ENCODE results near the gene DNAJA2. TPM values are rescaled to one million over a fixed set of nuclear protein-coding genes. Genes with fewer than 3 reads are reported as not detected.

DNAJA2 gene
- total RNA-seq, 1 experiment from 2014 or later: 101 TPM

DNA sequence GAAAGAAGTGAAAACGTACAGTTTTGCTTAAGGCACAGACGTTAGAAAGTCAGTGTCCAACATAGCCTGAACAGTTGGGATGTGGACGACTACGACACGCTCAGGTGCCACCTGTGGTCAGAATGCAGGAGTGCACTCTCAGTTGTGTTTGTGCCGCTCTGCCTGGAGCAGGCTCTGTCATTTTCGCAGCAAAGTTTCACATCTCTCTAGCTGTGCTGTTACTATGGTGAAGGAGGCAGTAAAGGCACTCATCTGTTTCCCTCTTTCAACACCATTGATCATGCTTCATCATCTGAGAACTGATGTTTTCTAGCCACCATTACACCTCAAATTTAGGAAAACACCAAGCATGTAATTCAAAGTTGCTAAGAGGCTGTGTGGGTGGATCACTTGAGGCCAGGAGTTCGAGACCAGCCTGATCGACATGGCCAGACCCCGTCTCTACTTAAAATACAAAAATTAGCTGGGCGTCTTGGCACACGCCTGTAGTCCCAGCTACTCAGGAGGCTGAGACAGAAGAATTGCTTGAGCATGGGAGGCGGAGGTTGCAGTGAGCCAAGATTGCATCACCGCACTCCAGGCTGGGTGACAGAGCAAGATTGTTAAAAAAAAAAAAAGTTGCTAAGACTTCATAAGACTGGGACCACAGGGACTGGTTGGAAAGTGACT, 44.9 kb upstream of the DNAJA2 start (continued):
- TF ChIP-seq, protein P1, sequence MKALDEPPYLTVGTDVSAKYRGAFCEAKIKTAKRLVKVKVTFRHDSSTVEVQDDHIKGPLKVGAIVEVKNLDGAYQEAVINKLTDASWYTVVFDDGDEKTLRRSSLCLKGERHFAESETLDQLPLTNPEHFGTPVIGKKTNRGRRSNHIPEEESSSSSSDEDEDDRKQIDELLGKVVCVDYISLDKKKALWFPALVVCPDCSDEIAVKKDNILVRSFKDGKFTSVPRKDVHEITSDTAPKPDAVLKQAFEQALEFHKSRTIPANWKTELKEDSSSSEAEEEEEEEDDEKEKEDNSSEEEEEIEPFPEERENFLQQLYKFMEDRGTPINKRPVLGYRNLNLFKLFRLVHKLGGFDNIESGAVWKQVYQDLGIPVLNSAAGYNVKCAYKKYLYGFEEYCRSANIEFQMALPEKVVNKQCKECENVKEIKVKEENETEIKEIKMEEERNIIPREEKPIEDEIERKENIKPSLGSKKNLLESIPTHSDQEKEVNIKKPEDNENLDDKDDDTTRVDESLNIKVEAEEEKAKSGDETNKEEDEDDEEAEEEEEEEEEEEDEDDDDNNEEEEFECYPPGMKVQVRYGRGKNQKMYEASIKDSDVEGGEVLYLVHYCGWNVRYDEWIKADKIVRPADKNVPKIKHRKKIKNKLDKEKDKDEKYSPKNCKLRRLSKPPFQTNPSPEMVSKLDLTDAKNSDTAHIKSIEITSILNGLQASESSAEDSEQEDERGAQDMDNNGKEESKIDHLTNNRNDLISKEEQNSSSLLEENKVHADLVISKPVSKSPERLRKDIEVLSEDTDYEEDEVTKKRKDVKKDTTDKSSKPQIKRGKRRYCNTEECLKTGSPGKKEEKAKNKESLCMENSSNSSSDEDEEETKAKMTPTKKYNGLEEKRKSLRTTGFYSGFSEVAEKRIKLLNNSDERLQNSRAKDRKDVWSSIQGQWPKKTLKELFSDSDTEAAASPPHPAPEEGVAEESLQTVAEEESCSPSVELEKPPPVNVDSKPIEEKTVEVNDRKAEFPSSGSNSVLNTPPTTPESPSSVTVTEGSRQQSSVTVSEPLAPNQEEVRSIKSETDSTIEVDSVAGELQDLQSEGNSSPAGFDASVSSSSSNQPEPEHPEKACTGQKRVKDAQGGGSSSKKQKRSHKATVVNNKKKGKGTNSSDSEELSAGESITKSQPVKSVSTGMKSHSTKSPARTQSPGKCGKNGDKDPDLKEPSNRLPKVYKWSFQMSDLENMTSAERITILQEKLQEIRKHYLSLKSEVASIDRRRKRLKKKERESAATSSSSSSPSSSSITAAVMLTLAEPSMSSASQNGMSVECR (CRISPR knock-in tag; IDR thresholded peaks at IDR 0.05; ENCODE audit: borderline replicate concordance): no peak
- TF ChIP-seq GABPB1 (CRISPR knock-in tag; IDR thresholded peaks at IDR 0.05) (no peak), NFATC4 (CRISPR knock-in tag; IDR thresholded peaks at IDR 0.05) (no peak)

DNA sequence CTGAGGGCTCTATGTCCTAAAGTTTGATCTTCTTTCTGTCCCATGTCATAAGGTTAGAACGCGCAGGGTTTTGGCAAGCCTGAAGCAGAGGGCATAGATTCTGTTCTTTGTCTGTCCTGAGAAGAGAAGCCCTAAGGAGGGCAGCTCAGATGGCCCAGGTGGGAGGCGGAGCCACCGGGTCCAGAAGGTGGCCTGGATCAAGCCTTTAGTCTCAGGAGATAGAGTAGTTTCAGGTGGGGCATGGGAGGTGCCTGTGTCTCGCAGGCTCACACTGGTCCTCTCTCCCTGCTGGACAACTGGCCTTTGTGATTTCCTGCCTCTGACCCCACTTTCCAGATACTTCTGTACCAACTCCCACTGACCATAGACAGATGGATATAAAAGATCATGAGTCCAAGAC, 44.2 kb upstream of the DNAJA2 start:
- ChIA-PET POLR2A (interaction anchor here (0.6 kb wide), 1 partner anchor 202 kb away, joined by 3 read pairs; no protein-coding TSS in a partner anchor), CTCF (interaction anchor here (1.3 to 1.5 kb wide), 2 partner anchors 21 to 34 kb away, joined by 3 to 4 read pairs; no protein-coding TSS in a partner anchor)
- no peaks in the 10 kb centered on the region for H3K9me3 Mint-ChIP-seq
- peaks cover 15% of the 10 kb centered on the region for H3K4me1 Mint-ChIP-seq
- no peak overlapping the region for H3K27ac Mint-ChIP-seq
- DNase-seq (ENCODE audit: low spot score): no peak
- H3K27me3 Mint-ChIP-seq (ENCODE audit: low read depth): no peaks in the 10 kb centered on the region
- no peak overlapping the region for H3K4me3 Mint-ChIP-seq
- no peaks in the 10 kb centered on the region for H3K36me3 Mint-ChIP-seq
- peak; percentile 55 for ATAC-seq
- TF ChIP-seq MYBL2 (CRISPR knock-in tag; IDR thresholded peaks at IDR 0.05): no peak
- TF ChIP-seq, protein P2, sequence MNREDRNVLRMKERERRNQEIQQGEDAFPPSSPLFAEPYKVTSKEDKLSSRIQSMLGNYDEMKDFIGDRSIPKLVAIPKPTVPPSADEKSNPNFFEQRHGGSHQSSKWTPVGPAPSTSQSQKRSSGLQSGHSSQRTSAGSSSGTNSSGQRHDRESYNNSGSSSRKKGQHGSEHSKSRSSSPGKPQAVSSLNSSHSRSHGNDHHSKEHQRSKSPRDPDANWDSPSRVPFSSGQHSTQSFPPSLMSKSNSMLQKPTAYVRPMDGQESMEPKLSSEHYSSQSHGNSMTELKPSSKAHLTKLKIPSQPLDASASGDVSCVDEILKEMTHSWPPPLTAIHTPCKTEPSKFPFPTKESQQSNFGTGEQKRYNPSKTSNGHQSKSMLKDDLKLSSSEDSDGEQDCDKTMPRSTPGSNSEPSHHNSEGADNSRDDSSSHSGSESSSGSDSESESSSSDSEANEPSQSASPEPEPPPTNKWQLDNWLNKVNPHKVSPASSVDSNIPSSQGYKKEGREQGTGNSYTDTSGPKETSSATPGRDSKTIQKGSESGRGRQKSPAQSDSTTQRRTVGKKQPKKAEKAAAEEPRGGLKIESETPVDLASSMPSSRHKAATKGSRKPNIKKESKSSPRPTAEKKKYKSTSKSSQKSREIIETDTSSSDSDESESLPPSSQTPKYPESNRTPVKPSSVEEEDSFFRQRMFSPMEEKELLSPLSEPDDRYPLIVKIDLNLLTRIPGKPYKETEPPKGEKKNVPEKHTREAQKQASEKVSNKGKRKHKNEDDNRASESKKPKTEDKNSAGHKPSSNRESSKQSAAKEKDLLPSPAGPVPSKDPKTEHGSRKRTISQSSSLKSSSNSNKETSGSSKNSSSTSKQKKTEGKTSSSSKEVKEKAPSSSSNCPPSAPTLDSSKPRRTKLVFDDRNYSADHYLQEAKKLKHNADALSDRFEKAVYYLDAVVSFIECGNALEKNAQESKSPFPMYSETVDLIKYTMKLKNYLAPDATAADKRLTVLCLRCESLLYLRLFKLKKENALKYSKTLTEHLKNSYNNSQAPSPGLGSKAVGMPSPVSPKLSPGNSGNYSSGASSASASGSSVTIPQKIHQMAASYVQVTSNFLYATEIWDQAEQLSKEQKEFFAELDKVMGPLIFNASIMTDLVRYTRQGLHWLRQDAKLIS (CRISPR knock-in tag; IDR thresholded peaks at IDR 0.05; ENCODE audit: borderline replicate concordance): no peak
- TF ChIP-seq MXD4 (CRISPR knock-in tag; IDR thresholded peaks at IDR 0.05; ENCODE audit: borderline replicate concordance): no peak
- TF ChIP-seq NFYB (CRISPR knock-in tag; conservative IDR thresholded peaks at IDR 0.05; ENCODE audit: low read depth): no peak
- TF ChIP-seq, protein P1 (CRISPR knock-in tag; IDR thresholded peaks at IDR 0.05; ENCODE audit: borderline replicate concordance): no peak
- TF ChIP-seq JAZF1 (CRISPR knock-in tag; IDR thresholded peaks at IDR 0.05): no peak
- TF ChIP-seq, protein P3, sequence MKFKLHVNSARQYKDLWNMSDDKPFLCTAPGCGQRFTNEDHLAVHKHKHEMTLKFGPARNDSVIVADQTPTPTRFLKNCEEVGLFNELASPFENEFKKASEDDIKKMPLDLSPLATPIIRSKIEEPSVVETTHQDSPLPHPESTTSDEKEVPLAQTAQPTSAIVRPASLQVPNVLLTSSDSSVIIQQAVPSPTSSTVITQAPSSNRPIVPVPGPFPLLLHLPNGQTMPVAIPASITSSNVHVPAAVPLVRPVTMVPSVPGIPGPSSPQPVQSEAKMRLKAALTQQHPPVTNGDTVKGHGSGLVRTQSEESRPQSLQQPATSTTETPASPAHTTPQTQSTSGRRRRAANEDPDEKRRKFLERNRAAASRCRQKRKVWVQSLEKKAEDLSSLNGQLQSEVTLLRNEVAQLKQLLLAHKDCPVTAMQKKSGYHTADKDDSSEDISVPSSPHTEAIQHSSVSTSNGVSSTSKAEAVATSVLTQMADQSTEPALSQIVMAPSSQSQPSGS (CRISPR knock-in tag; IDR thresholded peaks at IDR 0.05; ENCODE audit: borderline replicate concordance, low read depth): no peak
- TF ChIP-seq, protein P4, sequence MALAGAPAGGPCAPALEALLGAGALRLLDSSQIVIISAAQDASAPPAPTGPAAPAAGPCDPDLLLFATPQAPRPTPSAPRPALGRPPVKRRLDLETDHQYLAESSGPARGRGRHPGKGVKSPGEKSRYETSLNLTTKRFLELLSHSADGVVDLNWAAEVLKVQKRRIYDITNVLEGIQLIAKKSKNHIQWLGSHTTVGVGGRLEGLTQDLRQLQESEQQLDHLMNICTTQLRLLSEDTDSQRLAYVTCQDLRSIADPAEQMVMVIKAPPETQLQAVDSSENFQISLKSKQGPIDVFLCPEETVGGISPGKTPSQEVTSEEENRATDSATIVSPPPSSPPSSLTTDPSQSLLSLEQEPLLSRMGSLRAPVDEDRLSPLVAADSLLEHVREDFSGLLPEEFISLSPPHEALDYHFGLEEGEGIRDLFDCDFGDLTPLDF (CRISPR knock-in tag; IDR thresholded peaks at IDR 0.05): no peak
- no peak for TF ChIP-seq ZNF416 (CRISPR knock-in tag; IDR thresholded peaks at IDR 0.05)
- no peak for TF ChIP-seq EMX1 (CRISPR knock-in tag; IDR thresholded peaks at IDR 0.05)
- TF ChIP-seq, protein P5, sequence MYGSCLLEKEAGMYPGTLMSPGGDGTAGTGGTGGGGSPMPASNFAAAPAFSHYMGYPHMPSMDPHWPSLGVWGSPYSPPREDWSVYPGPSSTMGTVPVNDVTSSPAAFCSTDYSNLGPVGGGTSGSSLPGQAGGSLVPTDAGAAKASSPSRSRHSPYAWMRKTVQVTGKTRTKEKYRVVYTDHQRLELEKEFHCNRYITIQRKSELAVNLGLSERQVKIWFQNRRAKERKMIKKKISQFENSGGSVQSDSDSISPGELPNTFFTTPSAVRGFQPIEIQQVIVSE (CRISPR knock-in tag; IDR thresholded peaks at IDR 0.05; ENCODE audit: borderline replicate concordance): no peak
- TF ChIP-seq, protein P6, sequence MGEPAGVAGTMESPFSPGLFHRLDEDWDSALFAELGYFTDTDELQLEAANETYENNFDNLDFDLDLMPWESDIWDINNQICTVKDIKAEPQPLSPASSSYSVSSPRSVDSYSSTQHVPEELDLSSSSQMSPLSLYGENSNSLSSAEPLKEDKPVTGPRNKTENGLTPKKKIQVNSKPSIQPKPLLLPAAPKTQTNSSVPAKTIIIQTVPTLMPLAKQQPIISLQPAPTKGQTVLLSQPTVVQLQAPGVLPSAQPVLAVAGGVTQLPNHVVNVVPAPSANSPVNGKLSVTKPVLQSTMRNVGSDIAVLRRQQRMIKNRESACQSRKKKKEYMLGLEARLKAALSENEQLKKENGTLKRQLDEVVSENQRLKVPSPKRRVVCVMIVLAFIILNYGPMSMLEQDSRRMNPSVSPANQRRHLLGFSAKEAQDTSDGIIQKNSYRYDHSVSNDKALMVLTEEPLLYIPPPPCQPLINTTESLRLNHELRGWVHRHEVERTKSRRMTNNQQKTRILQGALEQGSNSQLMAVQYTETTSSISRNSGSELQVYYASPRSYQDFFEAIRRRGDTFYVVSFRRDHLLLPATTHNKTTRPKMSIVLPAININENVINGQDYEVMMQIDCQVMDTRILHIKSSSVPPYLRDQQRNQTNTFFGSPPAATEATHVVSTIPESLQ (CRISPR knock-in tag; IDR thresholded peaks at IDR 0.05): no peak
- TF ChIP-seq FOXK1 (CRISPR knock-in tag; IDR thresholded peaks at IDR 0.05): no peak

Measured in WTC11 (cell line).